ENCODE results near the gene CIC.

Gene CIC

GRCh38 chr19:42268704-42269477 is at the start of gene CIC:
TSS of gene CIC (plus strand) at chr19:42269252. CDS start at chr19:42271784, 2,532 bp downstream.
- DNase-seq: peak; percentile 100

- DNase-seq: peak; percentile 99 to 100
Measured at GRCh38 chr19:42219812-42220750, 49.0 kb upstream of the CIC start, which contains the start of gene ZNF526. TSS of gene ZNF526 (plus strand) at chr19:42220312. CDS start at chr19:42224404, 4,092 bp downstream.

- no peak for DNase-seq
Measured at GRCh38 chr19:42220751-42221097, 48.3 kb upstream of the CIC start.

GRCh38 chr19:42224940-42225717 is 43.9 kb upstream of the CIC start:
- no peak for DNase-seq

- no peak for DNase-seq
Measured at GRCh38 chr19:42225718-42226292, 43.2 kb upstream of the CIC start.

GRCh38 chr19:42226886-42227285 is 42.2 kb upstream of the CIC start:
- DNase-seq: no peak

- no peak for DNase-seq
Measured at GRCh38 chr19:42228641-42229040, 40.4 kb upstream of the CIC start.

GRCh38 chr19:42229301-42229854 is 39.7 kb upstream of the CIC start:
- DNase-seq: no peak

- DNase-seq: no peak
Measured at GRCh38 chr19:42229855-42230351, 39.1 kb upstream of the CIC start.

GRCh38 chr19:42230571-42230970 is 38.5 kb upstream of the CIC start:
- DNase-seq: no peak

- DNase-seq: no peak
Measured at GRCh38 chr19:42232435-42232834, 36.6 kb upstream of the CIC start.

- no peak for DNase-seq
Measured at GRCh38 chr19:42233106-42233505, 35.9 kb upstream of the CIC start.

- no peak for DNase-seq
Measured at GRCh38 chr19:42233678-42234292, 35.3 kb upstream of the CIC start.

GRCh38 chr19:42234364-42234763 is 34.7 kb upstream of the CIC start:
- DNase-seq: no peak

- no peak for DNase-seq
Measured at GRCh38 chr19:42235181-42235580, 33.9 kb upstream of the CIC start.

GRCh38 chr19:42239544-42240220 is 29.4 kb upstream of the CIC start:
- no peak for DNase-seq

- DNase-seq: no peak
Measured at GRCh38 chr19:42241279-42241678, 27.8 kb upstream of the CIC start.

- DNase-seq: no peak
Measured at GRCh38 chr19:42242069-42242511, 27.0 kb upstream of the CIC start.

- DNase-seq: peak; percentile 100
Measured at GRCh38 chr19:42242512-42243409, 26.3 kb upstream of the CIC start, which contains the start of gene GSK3A. TSS of gene GSK3A (minus strand) at chr19:42242602. CDS start at chr19:42242465, 137 bp downstream.
